HEK293 (cell line): Measurements from ENCODE around the gene SHANK2.
A peak's percentile ranks its signal among the peaks of the same experiment; 100 is the strongest.

ENCODE experiments used
- CTCF ChIA-PET: fragments of 350-600 bp; formaldehyde crosslinking; extraction: SDS; loops from one replicate; lab custom pipeline; 2021; ENCODE audit warnings: antibody characterized with exemption; lab: Yijun Ruan, JAX
- POLR2A ChIA-PET: fragments of 300-600 bp; formaldehyde crosslinking; extraction: SDS; loops from one replicate; lab custom pipeline; 2020; ENCODE audit warnings: antibody characterized with exemption, inconsistent platforms; lab: Yijun Ruan, JAX
- H3K27ac ChIP-seq: fragments of 200-500 bp; sonication (Bioruptor generic); 2 replicates; pipeline ENCODE4 v1.5.1; 2014; ENCODE audit warnings: low read depth, low read length, control low read depth, inconsistent platforms; ENCODE audit errors: extremely low read depth
- H3K36me3 ChIP-seq, 2 experiments: fragments of 200-500 bp in 1 of 2; sonication (Bioruptor generic) in 1 of 2; 1 replicate in 1 of 2; 2 replicates in 1 of 2; pipeline ENCODE4 v1.5.1; 2014 to 2017; ENCODE audit warnings: inconsistent platforms in 2 of 2, low read length in 2 of 2; ENCODE audit not compliant: control insufficient read depth in 2 of 2, insufficient read depth in 1 of 2
- H3K4me1 ChIP-seq: fragments of 200-500 bp; sonication (Bioruptor generic); 2 replicates; pipeline ENCODE4 v1.5.1; 2014; ENCODE audit warnings: mild to moderate bottlenecking, low read length, inconsistent platforms; ENCODE audit not compliant: control insufficient read depth, insufficient read depth
- H3K4me3 ChIP-seq: 2 replicates; pipeline ENCODE4 v1.5.1; 2011; ENCODE audit warnings: low read depth, mild to moderate bottlenecking, control low read depth, low read length, moderate library complexity
- H3K9me3 ChIP-seq: fragments of 200-500 bp; sonication (Bioruptor generic); 2 replicates; pipeline ENCODE4 v1.5.1; 2014; ENCODE audit warnings: low read depth, low read length, inconsistent platforms; ENCODE audit not compliant: control insufficient read depth, insufficient read depth
- EGR2 ChIP-seq: fragments of 450-650 bp; formaldehyde crosslinking; IDR thresholded peaks from 2 replicates; pipeline ENCODE4 v1.5.1; 2016; ENCODE audit warnings: low read depth, missing biosample characterization, missing genetic modification characterization
- GLIS1 ChIP-seq: fragments of 450-650 bp; formaldehyde crosslinking; IDR thresholded peaks from 2 replicates; pipeline ENCODE4 v1.5.1; 2016; ENCODE audit warnings: missing biosample characterization, missing genetic modification characterization
- GLIS2 ChIP-seq: fragments of 450-650 bp; formaldehyde crosslinking; IDR thresholded peaks from 2 replicates; pipeline ENCODE4 v1.5.1; 2016; ENCODE audit warnings: missing biosample characterization, missing genetic modification characterization
- IKZF3 ChIP-seq: fragments of 450-650 bp; IDR thresholded peaks from 2 replicates; pipeline ENCODE4 v1.5.0; 2018; ENCODE audit warnings: missing biosample characterization, mild to moderate bottlenecking, missing genetic modification characterization, moderate library complexity
- ZBTB20 ChIP-seq: fragments of 450-650 bp; formaldehyde crosslinking; IDR thresholded peaks from 2 replicates; pipeline ENCODE4 v1.5.1; 2016; ENCODE audit warnings: missing biosample characterization, missing genetic modification characterization
- ZBTB48 ChIP-seq: fragments of 450-650 bp; formaldehyde crosslinking; IDR thresholded peaks from 2 replicates; pipeline ENCODE4 v1.5.1; 2016; ENCODE audit warnings: missing biosample characterization, missing genetic modification characterization
- ZBTB7A ChIP-seq: fragments of 450-650 bp; formaldehyde crosslinking; IDR thresholded peaks from 2 replicates; pipeline ENCODE4 v1.5.1; 2016; ENCODE audit warnings: low read depth, missing biosample characterization, missing genetic modification characterization
- ZBTB8A ChIP-seq: fragments of 450-650 bp; formaldehyde crosslinking; IDR thresholded peaks from 2 replicates; pipeline ENCODE4 v1.5.1; 2016; ENCODE audit warnings: missing biosample characterization, missing genetic modification characterization
- ZEB2 ChIP-seq: fragments of 450-650 bp; formaldehyde crosslinking; IDR thresholded peaks from 2 replicates; pipeline ENCODE4 v1.5.1; 2016; ENCODE audit warnings: missing biosample characterization, missing genetic modification characterization
- ZFHX2 ChIP-seq: fragments of 450-650 bp; formaldehyde crosslinking; conservative IDR thresholded peaks from 2 replicates; pipeline ENCODE4 v1.5.1; 2016; ENCODE audit warnings: missing biosample characterization, missing genetic modification characterization
- ZNF140 ChIP-seq: fragments of 450-650 bp; formaldehyde crosslinking; IDR thresholded peaks from 2 replicates; pipeline ENCODE4 v1.5.1; 2016; ENCODE audit warnings: missing biosample characterization, missing genetic modification characterization
- ZNF223 ChIP-seq: fragments of 450-650 bp; formaldehyde crosslinking; IDR thresholded peaks from 2 replicates; pipeline ENCODE4 v1.5.1; 2016; ENCODE audit warnings: missing biosample characterization, missing genetic modification characterization
- ZNF266 ChIP-seq: fragments of 450-650 bp; formaldehyde crosslinking; IDR thresholded peaks from 2 replicates; pipeline ENCODE4 v1.5.1; 2016; ENCODE audit warnings: missing biosample characterization, missing genetic modification characterization, low read depth
- ZNF335 ChIP-seq: fragments of 450-650 bp; formaldehyde crosslinking; conservative IDR thresholded peaks from 2 replicates; pipeline ENCODE4 v1.5.1; 2016; ENCODE audit warnings: missing biosample characterization, missing genetic modification characterization
- ZNF341 ChIP-seq: fragments of 450-650 bp; formaldehyde crosslinking; IDR thresholded peaks from 2 replicates; pipeline ENCODE4; 2016; ENCODE audit warnings: low read depth, missing biosample characterization, missing genetic modification characterization
- ZNF391 ChIP-seq: fragments of 450-650 bp; formaldehyde crosslinking; IDR thresholded peaks from 2 replicates; pipeline ENCODE4 v1.5.1; 2016; ENCODE audit warnings: low read depth, missing biosample characterization, missing genetic modification characterization, borderline replicate concordance
- ZNF777 ChIP-seq: fragments of 450-650 bp; formaldehyde crosslinking; IDR thresholded peaks from 2 replicates; pipeline ENCODE4 v1.5.1; 2017; ENCODE audit warnings: missing biosample characterization, missing genetic modification characterization, borderline replicate concordance
- ZNF830 ChIP-seq: fragments of 450-650 bp; IDR thresholded peaks from 2 replicates; pipeline ENCODE4 v1.5.0; 2018; ENCODE audit warnings: missing biosample characterization, missing genetic modification characterization, low read depth, mild to moderate bottlenecking, moderate library complexity
- ZSCAN23 ChIP-seq: fragments of 450-650 bp; formaldehyde crosslinking; IDR thresholded peaks from 2 replicates; pipeline ENCODE4 v1.5.1; 2016; ENCODE audit warnings: missing biosample characterization, missing genetic modification characterization
- ZSCAN30 ChIP-seq: fragments of 450-650 bp; IDR thresholded peaks from 2 replicates; pipeline ENCODE4 v1.5.1; 2018; ENCODE audit warnings: missing biosample characterization, mild to moderate bottlenecking, missing genetic modification characterization, moderate library complexity
- ZXDB ChIP-seq: fragments of 450-650 bp; formaldehyde crosslinking; IDR thresholded peaks from 2 replicates; pipeline ENCODE4 v1.5.1; 2016; ENCODE audit warnings: missing biosample characterization, missing genetic modification characterization
- TF ChIP-seq, protein P1 (sequence below): fragments of 450-650 bp; formaldehyde crosslinking; IDR thresholded peaks from 2 replicates; pipeline ENCODE4 v1.5.1; 2016; ENCODE audit warnings: missing biosample characterization, missing genetic modification characterization
- TF ChIP-seq, protein P2 (sequence below): fragments of 450-650 bp; formaldehyde crosslinking; optimal IDR thresholded peaks from 2 replicates; pipeline ENCODE3; 2016; ENCODE audit warnings: missing biosample characterization, mild to moderate bottlenecking, missing genetic modification characterization
- TF ChIP-seq, protein P3 (sequence below): fragments of 450-650 bp; IDR thresholded peaks from 2 replicates; pipeline ENCODE4 v1.5.1; 2018; ENCODE audit warnings: missing biosample characterization, missing genetic modification characterization
- TF ChIP-seq, protein P4 (sequence below): fragments of 450-650 bp; formaldehyde crosslinking; IDR thresholded peaks from 2 replicates; pipeline ENCODE4 v1.5.1; 2017; ENCODE audit warnings: missing biosample characterization, missing genetic modification characterization
- TF ChIP-seq, protein P5 (sequence below): fragments of 450-650 bp; formaldehyde crosslinking; IDR thresholded peaks from 2 replicates; pipeline ENCODE4 v1.5.1; 2016; ENCODE audit warnings: missing biosample characterization, missing genetic modification characterization
- TF ChIP-seq, protein P6 (sequence below): fragments of 450-650 bp; formaldehyde crosslinking; IDR thresholded peaks from 2 replicates; pipeline ENCODE4 v1.5.1; 2016; ENCODE audit warnings: missing biosample characterization, missing genetic modification characterization

SHANK2 gene

DNA sequence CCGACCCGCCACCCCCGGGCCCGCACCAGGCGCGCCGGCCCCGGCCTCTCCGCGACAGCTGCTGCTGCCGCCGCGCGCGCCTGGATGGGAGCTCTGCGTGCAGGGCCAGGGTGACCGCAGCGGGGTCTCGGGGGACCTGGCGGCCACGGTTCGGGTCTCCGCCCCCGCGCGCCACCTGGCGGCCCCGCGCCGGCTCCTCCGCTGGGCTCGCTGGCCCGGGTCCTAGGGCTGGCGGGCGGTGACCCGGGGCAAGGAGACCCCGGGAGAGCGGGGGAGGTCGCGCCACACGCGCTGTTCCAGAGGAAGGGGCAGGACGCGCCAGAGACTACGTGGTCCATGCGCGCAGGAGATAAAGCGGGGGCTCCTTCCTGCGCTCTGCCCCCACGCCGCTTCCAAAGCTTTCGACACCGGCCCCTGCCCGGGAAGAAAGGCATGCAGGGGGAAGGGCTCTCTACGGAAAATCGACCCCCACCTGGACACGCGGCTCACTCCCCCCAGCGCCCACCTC is 562 bp downstream of the SHANK2 start:
- no peaks in the 10 kb centered on the region for H3K36me3 ChIP-seq
- H3K27ac ChIP-seq, result peak overlapping the region; percentile 73; the same call in 1 of the 2 replicates
- no peaks in the 10 kb centered on the region for H3K4me1 ChIP-seq
- no peaks in the 10 kb centered on the region for H3K9me3 ChIP-seq
- peak overlapping the region; percentile 59 for H3K4me3 ChIP-seq
- no peak for TF ChIP-seq ZNF830 (tag by site-specific recombination)
- no peak for TF ChIP-seq ZNF140 (tag by site-specific recombination)
- no peak for TF ChIP-seq ZSCAN23
- TF ChIP-seq, protein P1, sequence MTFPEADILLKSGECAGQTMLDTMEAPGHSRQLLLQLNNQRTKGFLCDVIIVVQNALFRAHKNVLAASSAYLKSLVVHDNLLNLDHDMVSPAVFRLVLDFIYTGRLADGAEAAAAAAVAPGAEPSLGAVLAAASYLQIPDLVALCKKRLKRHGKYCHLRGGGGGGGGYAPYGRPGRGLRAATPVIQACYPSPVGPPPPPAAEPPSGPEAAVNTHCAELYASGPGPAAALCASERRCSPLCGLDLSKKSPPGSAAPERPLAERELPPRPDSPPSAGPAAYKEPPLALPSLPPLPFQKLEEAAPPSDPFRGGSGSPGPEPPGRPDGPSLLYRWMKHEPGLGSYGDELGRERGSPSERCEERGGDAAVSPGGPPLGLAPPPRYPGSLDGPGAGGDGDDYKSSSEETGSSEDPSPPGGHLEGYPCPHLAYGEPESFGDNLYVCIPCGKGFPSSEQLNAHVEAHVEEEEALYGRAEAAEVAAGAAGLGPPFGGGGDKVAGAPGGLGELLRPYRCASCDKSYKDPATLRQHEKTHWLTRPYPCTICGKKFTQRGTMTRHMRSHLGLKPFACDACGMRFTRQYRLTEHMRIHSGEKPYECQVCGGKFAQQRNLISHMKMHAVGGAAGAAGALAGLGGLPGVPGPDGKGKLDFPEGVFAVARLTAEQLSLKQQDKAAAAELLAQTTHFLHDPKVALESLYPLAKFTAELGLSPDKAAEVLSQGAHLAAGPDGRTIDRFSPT (tag by site-specific recombination), result 0 out of 2 replicates have a peak, but pooled peaks have one; percentile 14
- TF ChIP-seq, protein P2, sequence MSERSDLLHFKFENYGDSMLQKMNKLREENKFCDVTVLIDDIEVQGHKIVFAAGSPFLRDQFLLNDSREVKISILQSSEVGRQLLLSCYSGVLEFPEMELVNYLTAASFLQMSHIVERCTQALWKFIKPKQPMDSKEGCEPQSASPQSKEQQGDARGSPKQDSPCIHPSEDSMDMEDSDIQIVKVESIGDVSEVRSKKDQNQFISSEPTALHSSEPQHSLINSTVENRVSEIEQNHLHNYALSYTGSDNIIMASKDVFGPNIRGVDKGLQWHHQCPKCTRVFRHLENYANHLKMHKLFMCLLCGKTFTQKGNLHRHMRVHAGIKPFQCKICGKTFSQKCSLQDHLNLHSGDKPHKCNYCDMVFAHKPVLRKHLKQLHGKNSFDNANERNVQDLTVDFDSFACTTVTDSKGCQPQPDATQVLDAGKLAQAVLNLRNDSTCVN (tag by site-specific recombination), result peak; percentile 69
- peak; percentile 26; the same call in 1 of the 2 replicates for TF ChIP-seq ZBTB48 (tag by site-specific recombination)
- TF ChIP-seq ZFHX2 (tag by site-specific recombination), result peak; percentile 56
- peak; percentile 40; the same call in 1 of the 2 replicates for TF ChIP-seq ZXDB
- TF ChIP-seq, protein P3, sequence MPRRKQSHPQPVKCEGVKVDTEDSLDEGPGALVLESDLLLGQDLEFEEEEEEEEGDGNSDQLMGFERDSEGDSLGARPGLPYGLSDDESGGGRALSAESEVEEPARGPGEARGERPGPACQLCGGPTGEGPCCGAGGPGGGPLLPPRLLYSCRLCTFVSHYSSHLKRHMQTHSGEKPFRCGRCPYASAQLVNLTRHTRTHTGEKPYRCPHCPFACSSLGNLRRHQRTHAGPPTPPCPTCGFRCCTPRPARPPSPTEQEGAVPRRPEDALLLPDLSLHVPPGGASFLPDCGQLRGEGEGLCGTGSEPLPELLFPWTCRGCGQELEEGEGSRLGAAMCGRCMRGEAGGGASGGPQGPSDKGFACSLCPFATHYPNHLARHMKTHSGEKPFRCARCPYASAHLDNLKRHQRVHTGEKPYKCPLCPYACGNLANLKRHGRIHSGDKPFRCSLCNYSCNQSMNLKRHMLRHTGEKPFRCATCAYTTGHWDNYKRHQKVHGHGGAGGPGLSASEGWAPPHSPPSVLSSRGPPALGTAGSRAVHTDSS, result no peak
- peak; percentile 29; the same call in 1 of the 2 replicates for TF ChIP-seq EGR2 (tag by site-specific recombination)
- TF ChIP-seq ZNF223 (tag by site-specific recombination), result peak; percentile 77
- TF ChIP-seq ZNF335 (tag by site-specific recombination), result peak; percentile 63
- TF ChIP-seq, protein P4, sequence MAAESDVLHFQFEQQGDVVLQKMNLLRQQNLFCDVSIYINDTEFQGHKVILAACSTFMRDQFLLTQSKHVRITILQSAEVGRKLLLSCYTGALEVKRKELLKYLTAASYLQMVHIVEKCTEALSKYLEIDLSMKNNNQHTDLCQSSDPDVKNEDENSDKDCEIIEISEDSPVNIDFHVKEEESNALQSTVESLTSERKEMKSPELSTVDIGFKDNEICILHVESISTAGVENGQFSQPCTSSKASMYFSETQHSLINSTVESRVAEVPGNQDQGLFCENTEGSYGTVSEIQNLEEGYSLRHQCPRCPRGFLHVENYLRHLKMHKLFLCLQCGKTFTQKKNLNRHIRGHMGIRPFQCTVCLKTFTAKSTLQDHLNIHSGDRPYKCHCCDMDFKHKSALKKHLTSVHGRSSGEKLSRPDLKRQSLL (tag by site-specific recombination), result no peak
- TF ChIP-seq, protein P5, sequence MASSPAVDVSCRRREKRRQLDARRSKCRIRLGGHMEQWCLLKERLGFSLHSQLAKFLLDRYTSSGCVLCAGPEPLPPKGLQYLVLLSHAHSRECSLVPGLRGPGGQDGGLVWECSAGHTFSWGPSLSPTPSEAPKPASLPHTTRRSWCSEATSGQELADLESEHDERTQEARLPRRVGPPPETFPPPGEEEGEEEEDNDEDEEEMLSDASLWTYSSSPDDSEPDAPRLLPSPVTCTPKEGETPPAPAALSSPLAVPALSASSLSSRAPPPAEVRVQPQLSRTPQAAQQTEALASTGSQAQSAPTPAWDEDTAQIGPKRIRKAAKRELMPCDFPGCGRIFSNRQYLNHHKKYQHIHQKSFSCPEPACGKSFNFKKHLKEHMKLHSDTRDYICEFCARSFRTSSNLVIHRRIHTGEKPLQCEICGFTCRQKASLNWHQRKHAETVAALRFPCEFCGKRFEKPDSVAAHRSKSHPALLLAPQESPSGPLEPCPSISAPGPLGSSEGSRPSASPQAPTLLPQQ (tag by site-specific recombination), result no peak
- TF ChIP-seq ZEB2, result 0 out of 2 replicates have a peak, but pooled peaks have one; percentile 34
- TF ChIP-seq GLIS1 (tag by site-specific recombination), result peak; percentile 63
- TF ChIP-seq ZBTB20 (tag by site-specific recombination), result peak; percentile 33; the same call in 1 of the 2 replicates
- TF ChIP-seq GLIS2 (tag by site-specific recombination), result peak; percentile 67
- no peak for TF ChIP-seq ZNF266 (tag by site-specific recombination)
- peak; percentile 18; the same call in 1 of the 2 replicates for TF ChIP-seq ZBTB8A (tag by site-specific recombination)
- TF ChIP-seq, protein P6, sequence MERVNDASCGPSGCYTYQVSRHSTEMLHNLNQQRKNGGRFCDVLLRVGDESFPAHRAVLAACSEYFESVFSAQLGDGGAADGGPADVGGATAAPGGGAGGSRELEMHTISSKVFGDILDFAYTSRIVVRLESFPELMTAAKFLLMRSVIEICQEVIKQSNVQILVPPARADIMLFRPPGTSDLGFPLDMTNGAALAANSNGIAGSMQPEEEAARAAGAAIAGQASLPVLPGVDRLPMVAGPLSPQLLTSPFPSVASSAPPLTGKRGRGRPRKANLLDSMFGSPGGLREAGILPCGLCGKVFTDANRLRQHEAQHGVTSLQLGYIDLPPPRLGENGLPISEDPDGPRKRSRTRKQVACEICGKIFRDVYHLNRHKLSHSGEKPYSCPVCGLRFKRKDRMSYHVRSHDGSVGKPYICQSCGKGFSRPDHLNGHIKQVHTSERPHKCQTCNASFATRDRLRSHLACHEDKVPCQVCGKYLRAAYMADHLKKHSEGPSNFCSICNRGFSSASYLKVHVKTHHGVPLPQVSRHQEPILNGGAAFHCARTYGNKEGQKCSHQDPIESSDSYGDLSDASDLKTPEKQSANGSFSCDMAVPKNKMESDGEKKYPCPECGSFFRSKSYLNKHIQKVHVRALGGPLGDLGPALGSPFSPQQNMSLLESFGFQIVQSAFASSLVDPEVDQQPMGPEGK (tag by site-specific recombination), result peak; percentile 71
- TF ChIP-seq ZBTB7A (tag by site-specific recombination), result 0 out of 2 replicates have a peak, but pooled peaks have one; percentile 34
- TF ChIP-seq ZNF341 (tag by site-specific recombination), result peak; percentile 41; the same call in 1 of the 2 replicates
- TF ChIP-seq IKZF3 (tag by site-specific recombination), result no peak
- TF ChIP-seq ZSCAN30, result no peak
- 0 out of 2 replicates have a peak, but pooled peaks have one; percentile 20 for TF ChIP-seq ZNF777 (tag by site-specific recombination)
- 0 out of 2 replicates have a peak, but pooled peaks have one; percentile 27 for TF ChIP-seq ZNF391 (tag by site-specific recombination)
- ChIA-PET POLR2A (interaction anchor here (1.4 kb wide), 1 partner anchor 11 kb away, joined by 9 read pairs; no protein-coding TSS in a partner anchor), CTCF (interaction anchor here (0.6 to 2.4 kb wide), 10 partner anchors 9 to 311 kb away, joined by 3 to 14 read pairs (median 3); no protein-coding TSS in a partner anchor)
